SK-N-SH treated with all-trans-retinoic acid at 6 μM for 48 hours (cell line): ENCODE measurements around the gene CHCHD6.

Experiments used
- RARB ChIP-seq: fragments of 250-450 bp; sonication (Bioruptor Pico); IDR thresholded peaks from 2 replicates; pipeline ENCODE4 v1.8.0; 2021; ENCODE audit warnings: mild to moderate bottlenecking, moderate library complexity
- ZC3H10 ChIP-seq: fragments of 250-450 bp; sonication (Bioruptor Pico); IDR thresholded peaks from 2 replicates; pipeline ENCODE4 v1.5.1; 2021; ENCODE audit warnings: mild to moderate bottlenecking, moderate library complexity
- ZFP30 ChIP-seq: fragments of 450-650 bp; formaldehyde crosslinking; IDR thresholded peaks from 2 replicates; pipeline ENCODE4 v1.5.0; 2022; ENCODE audit warnings: mild to moderate bottlenecking, moderate library complexity

DNA sequence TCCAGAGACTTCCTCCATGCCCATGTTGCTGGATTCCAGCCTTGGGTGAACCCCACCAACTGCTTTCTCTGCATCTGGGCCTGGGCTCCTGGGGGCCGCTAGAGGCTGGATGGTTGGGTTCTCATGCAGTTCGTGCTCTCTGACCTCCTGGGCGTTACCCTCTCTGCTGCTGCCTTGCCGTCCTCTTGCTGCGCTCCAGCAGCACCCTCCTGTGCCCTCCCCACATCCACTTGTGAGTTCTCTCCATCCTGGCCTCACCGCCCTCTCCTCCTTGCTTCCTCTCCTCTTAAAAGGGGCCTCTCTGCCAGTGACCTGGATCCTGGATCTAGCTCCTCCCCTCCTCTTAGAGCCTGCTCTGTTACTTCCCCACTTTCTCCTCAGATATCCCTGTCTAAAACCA lies 43.7 kb downstream of the CHCHD6 start:
- TF ChIP-seq ZFP30 (CRISPR knock-in tag) = no peak
- no peak for TF ChIP-seq ZC3H10 (CRISPR knock-in tag)
- TF ChIP-seq RARB (CRISPR knock-in tag) = no peak
